Measurements from ENCODE around the gene HUS1. TPM values are rescaled to one million over a fixed set of nuclear protein-coding genes. Genes with fewer than 3 reads are reported as not detected.
"Not testable (repeated sequence)": the region's sequence is repeated elsewhere in the genome, so short reads cannot be mapped to it uniquely, and the experiment has no call there.

Gene HUS1
- total and polyA plus RNA-seq, 2 of the 8 experiments (the other 6 are each of a cell fraction or from before 2014, with no cell fraction given) = 15.0 to 33.0 TPM

- H3K36me3 ChIP-seq (ENCODE audit: control insufficient read depth in 2 of 4, insufficient read depth in 4 of 4, low read length in 3 of 4); H3K14ac ChIP-seq (ENCODE audit: insufficient read length); H3K4me2 ChIP-seq (ENCODE audit: insufficient read depth in 1 of 2, low read depth in 2 of 2, low read length in 2 of 2); H4K8ac ChIP-seq (ENCODE audit: extremely low read depth, insufficient read depth, low read length); H4K20me1 ChIP-seq (replicated peaks in 1 of 2; ENCODE audit: control insufficient read depth in 1 of 2, insufficient read depth in 2 of 2, low read length in 2 of 2); H3K23me2 ChIP-seq (ENCODE audit: low read depth, low read length); H3K4ac ChIP-seq (replicated peaks; ENCODE audit: insufficient read length, low read depth, low read length); H2BK120ac ChIP-seq (replicated peaks; ENCODE audit: low read depth, low read length); H3K23ac ChIP-seq (ENCODE audit: insufficient read length); H3K79me1 ChIP-seq (ENCODE audit: low read depth, low read length); H2AK5ac ChIP-seq (ENCODE audit: low read depth, low read length); H2BK5ac ChIP-seq (ENCODE audit: low read depth, low read length); H3K18ac ChIP-seq (ENCODE audit: extremely low read depth, low read length); H2AFZ ChIP-seq (ENCODE audit: low read length); POLR2A ChIA-PET (ENCODE audit: partially characterized antibody); H3K4me1 ChIP-seq (replicated peaks in 1 of 4; ENCODE audit: control insufficient read depth in 3 of 4, insufficient read depth in 4 of 4, low read length in 3 of 4); H4K5ac ChIP-seq (ENCODE audit: insufficient read length, low read depth, low read length); H3K9ac ChIP-seq (replicated peaks in 1 of 4; ENCODE audit: extremely low read depth in 1 of 4, low read depth in 3 of 4, low read length in 3 of 4); H3K27me3 ChIP-seq (replicated peaks in 1 of 4; ENCODE audit: control insufficient read depth in 3 of 4, extremely low read depth in 1 of 4, insufficient read depth in 3 of 4, low read length in 3 of 4); H2BK12ac ChIP-seq (ENCODE audit: low read depth, low read length); H2BK15ac ChIP-seq (ENCODE audit: low read length); H3K27ac ChIP-seq (ENCODE audit: low read depth, low read length); H3K4me3 ChIP-seq (ENCODE audit: extremely low read depth in 1 of 4, insufficient read depth in 2 of 4, low read depth in 3 of 4, low read length in 4 of 4); FAIRE-seq; H3K56ac ChIP-seq (replicated peaks; ENCODE audit: insufficient read length, low read depth, low read length); H3K79me2 ChIP-seq (ENCODE audit: control insufficient read depth in 1 of 2, insufficient read depth in 2 of 2, low read length in 2 of 2); DNase-seq (ENCODE audit: low read depth in 1 of 2, low spot score in 2 of 2); H2BK20ac ChIP-seq (ENCODE audit: low read length); H4K91ac ChIP-seq (replicated peaks; ENCODE audit: insufficient read length, low read length): not testable (repeated sequence)
- CTCF ChIA-PET (ENCODE audit: partially characterized antibody) = interaction anchor here (0.6 kb wide), 1 partner anchor 10 kb away, joined by 3 read pairs; no protein-coding TSS in a partner anchor
- WGBS, 2 experiments (ENCODE audit: extremely low coverage in 1 of 2, insufficient coverage in 1 of 2, insufficient read length in 1 of 2, insufficient replicate concordance in 2 of 2, low coverage in 1 of 2, low lambda C conversion rate in 2 of 2, missing lambda C conversion rate in 1 of 2) = 84% methylated on average over 6 of the region's 8 CpGs; no CpG with 5 or more reads in 1 of the 2 experiments
- H3K9me3 ChIP-seq (ENCODE audit: insufficient read depth in 2 of 2, low read depth in 1 of 2, low read length in 1 of 2) = peaks cover 0 to 13% of the 10 kb centered on the region in 2 experiments; a peak in 1 of 4 replicates
These were observed 56.1 kb downstream of the HUS1 start for GRCh38 chr7:47923081-47923875.

DNA sequence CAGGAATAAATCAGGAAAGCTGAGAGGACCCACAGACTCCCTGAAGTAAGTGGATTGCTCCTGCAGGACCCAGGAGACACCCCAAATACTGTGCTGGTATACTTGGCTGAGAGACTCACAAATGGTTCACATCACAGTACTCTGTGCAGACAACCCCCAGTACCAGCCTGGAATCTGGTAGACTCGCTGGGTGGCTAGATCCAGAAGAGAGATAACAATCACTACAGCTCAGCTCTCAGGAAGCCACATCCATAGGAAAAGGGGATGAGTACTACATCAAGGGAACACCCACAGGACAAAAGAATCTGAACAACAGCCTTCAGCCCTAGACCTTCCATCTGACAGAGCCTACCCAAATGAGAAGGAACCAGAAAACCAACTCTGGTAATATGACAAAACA lies 62.9 kb downstream of the HUS1 start:
- H3K4ac ChIP-seq (replicated peaks; ENCODE audit: insufficient read length, low read depth, low read length); H4K5ac ChIP-seq (ENCODE audit: insufficient read length, low read depth, low read length); H3K27ac ChIP-seq (ENCODE audit: low read depth, low read length); H4K20me1 ChIP-seq (replicated peaks in 1 of 2; ENCODE audit: control insufficient read depth in 1 of 2, insufficient read depth in 2 of 2, low read length in 2 of 2); H2BK12ac ChIP-seq (ENCODE audit: low read depth, low read length); H2BK5ac ChIP-seq (ENCODE audit: low read depth, low read length); H2AFZ ChIP-seq (ENCODE audit: low read length); H3K23ac ChIP-seq (ENCODE audit: insufficient read length); H3K4me3 ChIP-seq (ENCODE audit: extremely low read depth in 1 of 4, insufficient read depth in 2 of 4, low read depth in 3 of 4, low read length in 4 of 4); H2BK120ac ChIP-seq (replicated peaks; ENCODE audit: low read depth, low read length); H4K8ac ChIP-seq (ENCODE audit: extremely low read depth, insufficient read depth, low read length); H2BK15ac ChIP-seq (ENCODE audit: low read length); POLR2A ChIA-PET (ENCODE audit: partially characterized antibody); H3K36me3 ChIP-seq (ENCODE audit: control insufficient read depth in 2 of 4, insufficient read depth in 4 of 4, low read length in 3 of 4); H3K56ac ChIP-seq (replicated peaks; ENCODE audit: insufficient read length, low read depth, low read length); H3K9me3 ChIP-seq (ENCODE audit: insufficient read depth in 2 of 2, low read depth in 1 of 2, low read length in 1 of 2); H4K91ac ChIP-seq (replicated peaks; ENCODE audit: insufficient read length, low read length); DNase-seq (ENCODE audit: low read depth in 1 of 2, low spot score in 2 of 2); H3K79me1 ChIP-seq (ENCODE audit: low read depth, low read length); H3K4me2 ChIP-seq (ENCODE audit: insufficient read depth in 1 of 2, low read depth in 2 of 2, low read length in 2 of 2); H3K9ac ChIP-seq (replicated peaks in 1 of 4; ENCODE audit: extremely low read depth in 1 of 4, low read depth in 3 of 4, low read length in 3 of 4); H3K23me2 ChIP-seq (ENCODE audit: low read depth, low read length); H3K79me2 ChIP-seq (ENCODE audit: control insufficient read depth in 1 of 2, insufficient read depth in 2 of 2, low read length in 2 of 2); FAIRE-seq; H3K4me1 ChIP-seq (replicated peaks in 1 of 4; ENCODE audit: control insufficient read depth in 3 of 4, insufficient read depth in 4 of 4, low read length in 3 of 4); H2BK20ac ChIP-seq (ENCODE audit: low read length); H2AK5ac ChIP-seq (ENCODE audit: low read depth, low read length); H3K18ac ChIP-seq (ENCODE audit: extremely low read depth, low read length); H3K14ac ChIP-seq (ENCODE audit: insufficient read length); H3K27me3 ChIP-seq (replicated peaks in 1 of 4; ENCODE audit: control insufficient read depth in 3 of 4, extremely low read depth in 1 of 4, insufficient read depth in 3 of 4, low read length in 3 of 4): not testable (repeated sequence)
- CTCF ChIA-PET (ENCODE audit: partially characterized antibody) = interaction anchor here (1.7 to 3.9 kb wide), 2 partner anchors 16 to 28 kb away, joined by 3 to 17 read pairs; no protein-coding TSS in a partner anchor
- 90% methylated on average over 1 of the region's 1 CpG; no CpG with 5 or more reads in 1 of the 2 experiments for WGBS, 2 experiments (ENCODE audit: extremely low coverage in 1 of 2, insufficient coverage in 1 of 2, insufficient read length in 1 of 2, insufficient replicate concordance in 2 of 2, low coverage in 1 of 2, low lambda C conversion rate in 2 of 2, missing lambda C conversion rate in 1 of 2)
